Neutrophil (primary cell): ENCODE measurements around the gene ADORA1.

ENCODE experiments used
- H3K27ac ChIP-seq: fragments of 200-600 bp; sonication (generic); 2 replicates; pipeline ENCODE4 v1.5.1; 2016; ENCODE audit warnings: mild to moderate bottlenecking, moderate library complexity
- H3K27me3 ChIP-seq: fragments of 200-600 bp; sonication (generic); 2 replicates; pipeline ENCODE4 v1.6.0; 2016; ENCODE audit warnings: mild to moderate bottlenecking
- H3K36me3 ChIP-seq: fragments of 200-600 bp; sonication (generic); 2 replicates; pipeline ENCODE4 v1.5.1; 2017
- H3K4me1 ChIP-seq, 2 experiments: fragments of 200-600 bp in 1 of 2; sonication (generic) in 1 of 2; 1 replicate in 1 of 2; 2 replicates in 1 of 2; pipeline versions ENCODE4 v1.5.1 to v1.6.1; 2013 to 2016; ENCODE audit warnings: low read depth in 1 of 2, low read length in 1 of 2, mild to moderate bottlenecking in 1 of 2, moderate library complexity in 1 of 2; ENCODE audit not compliant: control insufficient read depth in 1 of 2, insufficient read depth in 1 of 2
- H3K4me3 ChIP-seq, 2 experiments: fragments of 200-600 bp in 1 of 2; sonication (generic) in 1 of 2; 1 replicate in 1 of 2; 2 replicates in 1 of 2; pipeline ENCODE4 v1.5.1; 2013 to 2016; ENCODE audit warnings: low read depth in 1 of 2, low read length in 1 of 2, mild to moderate bottlenecking in 1 of 2, moderate library complexity in 1 of 2
- H3K9me3 ChIP-seq: fragments of 200-600 bp; sonication (generic); 2 replicates; pipeline ENCODE4 v1.5.1; 2016
- TF ChIP-seq, protein P1 (sequence below): fragments of 200-600 bp; sonication (generic); IDR thresholded peaks from 2 replicates; pipeline ENCODE4 v1.5.1; 2016; ENCODE audit warnings: antibody characterized with exemption

The ADORA1 gene

DNA sequence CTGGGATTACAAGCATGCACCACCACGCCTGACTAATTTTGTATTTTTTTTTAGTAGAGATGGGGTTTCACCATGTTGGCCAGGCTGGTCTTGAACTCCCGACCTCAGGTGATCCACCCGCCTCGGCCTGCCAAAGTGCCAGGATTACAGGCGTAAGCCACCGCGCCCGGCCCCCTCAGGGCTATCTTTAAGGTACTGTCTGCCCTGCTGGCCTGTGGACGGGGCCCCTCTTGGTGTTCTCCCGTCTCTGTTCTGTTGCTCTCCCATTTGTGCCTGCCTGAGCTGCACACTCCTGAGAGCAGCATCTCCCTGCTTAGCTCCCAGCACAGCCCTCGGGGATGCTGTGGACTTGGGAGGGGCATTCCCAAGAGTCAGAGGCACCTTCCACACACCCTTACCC lies 34.2 kb downstream of the ADORA1 start:
- Histone ChIP-seq H3K27ac (no peak overlapping the region), H3K4me3 (no peak overlapping the region), H3K4me1 (peaks cover 2 to 7% of the 10 kb centered on the region in 2 experiments), H3K36me3 (no peaks in the 10 kb centered on the region), H3K9me3 (no peaks in the 10 kb centered on the region), H3K27me3 (peaks cover 50% of the 10 kb centered on the region)
- TF ChIP-seq, protein P1, sequence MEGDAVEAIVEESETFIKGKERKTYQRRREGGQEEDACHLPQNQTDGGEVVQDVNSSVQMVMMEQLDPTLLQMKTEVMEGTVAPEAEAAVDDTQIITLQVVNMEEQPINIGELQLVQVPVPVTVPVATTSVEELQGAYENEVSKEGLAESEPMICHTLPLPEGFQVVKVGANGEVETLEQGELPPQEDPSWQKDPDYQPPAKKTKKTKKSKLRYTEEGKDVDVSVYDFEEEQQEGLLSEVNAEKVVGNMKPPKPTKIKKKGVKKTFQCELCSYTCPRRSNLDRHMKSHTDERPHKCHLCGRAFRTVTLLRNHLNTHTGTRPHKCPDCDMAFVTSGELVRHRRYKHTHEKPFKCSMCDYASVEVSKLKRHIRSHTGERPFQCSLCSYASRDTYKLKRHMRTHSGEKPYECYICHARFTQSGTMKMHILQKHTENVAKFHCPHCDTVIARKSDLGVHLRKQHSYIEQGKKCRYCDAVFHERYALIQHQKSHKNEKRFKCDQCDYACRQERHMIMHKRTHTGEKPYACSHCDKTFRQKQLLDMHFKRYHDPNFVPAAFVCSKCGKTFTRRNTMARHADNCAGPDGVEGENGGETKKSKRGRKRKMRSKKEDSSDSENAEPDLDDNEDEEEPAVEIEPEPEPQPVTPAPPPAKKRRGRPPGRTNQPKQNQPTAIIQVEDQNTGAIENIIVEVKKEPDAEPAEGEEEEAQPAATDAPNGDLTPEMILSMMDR = no peak

DNA sequence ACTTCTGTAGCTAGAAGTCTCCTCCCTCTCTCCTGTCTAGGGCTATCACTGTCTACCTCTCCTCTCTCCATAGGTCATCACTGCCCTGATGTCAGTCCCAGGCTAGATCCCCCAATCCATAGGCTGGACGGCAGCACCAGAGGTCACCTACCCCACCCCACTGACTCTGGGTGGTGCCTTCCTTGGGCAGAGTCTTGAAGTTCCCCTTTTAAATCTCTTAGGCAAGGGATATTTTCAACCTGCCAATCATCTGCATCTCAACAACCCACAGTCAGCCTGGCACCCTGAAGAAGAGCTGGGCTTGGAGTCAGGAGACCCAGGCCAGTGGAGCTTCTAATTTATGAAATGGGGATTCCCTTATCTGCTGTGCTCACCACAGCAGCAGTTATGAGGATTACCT lies 34.9 kb downstream of the ADORA1 start:
- Histone ChIP-seq H3K4me1 (peaks cover 2 to 10% of the 10 kb centered on the region in 2 experiments), H3K27me3 (peaks cover 50% of the 10 kb centered on the region)
- TF ChIP-seq, protein P1 = no peak

DNA sequence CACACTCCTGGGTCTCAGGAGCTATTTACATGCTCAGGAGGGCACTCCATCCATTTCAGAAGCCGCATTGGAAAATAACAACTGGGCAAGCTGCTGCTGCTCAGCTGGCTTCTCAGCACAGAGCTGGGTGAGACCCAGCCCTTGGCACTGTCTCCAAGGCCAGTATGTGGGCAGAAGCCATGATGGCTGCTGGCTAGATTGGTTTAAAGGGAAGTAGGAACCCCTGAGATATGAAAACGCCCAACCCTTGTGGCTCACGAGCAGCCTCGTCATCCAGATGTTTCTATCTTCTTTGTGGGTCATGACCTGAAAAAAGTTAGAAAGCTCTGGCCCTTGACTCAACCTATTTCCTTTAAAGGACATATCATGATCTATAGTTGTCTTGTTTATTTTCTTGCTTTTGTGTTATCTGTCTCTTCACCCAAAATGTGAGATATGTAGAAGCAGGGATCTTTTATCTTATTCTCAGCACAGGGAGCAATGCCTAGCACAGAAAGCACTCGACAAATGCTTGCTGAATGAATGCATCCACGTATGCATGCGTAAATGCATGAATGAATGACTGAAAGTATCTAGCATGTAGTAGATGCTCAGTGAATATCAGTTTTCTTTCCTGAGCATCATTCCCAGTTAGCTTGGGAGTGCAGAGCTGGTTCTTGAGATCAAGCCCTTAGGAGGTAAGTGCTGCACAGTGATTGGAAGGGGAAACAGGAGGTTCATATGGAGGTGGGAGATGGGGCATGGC lies 36.5 kb downstream of the ADORA1 start:
- Histone ChIP-seq H3K27me3 (peaks cover 41% of the 10 kb centered on the region), H3K4me1 (peaks cover 2 to 10% of the 10 kb centered on the region in 2 experiments), H3K9me3 (no peaks in the 10 kb centered on the region), H3K4me3 (no peak overlapping the region), H3K27ac (no peak overlapping the region), H3K36me3 (no peaks in the 10 kb centered on the region)
- TF ChIP-seq, protein P1 = no peak

More for the DNA sequence above, 34.9 kb downstream of the ADORA1 start:
- H3K9me3 ChIP-seq = no peaks in the 10 kb centered on the region
- H3K36me3 ChIP-seq = no peaks in the 10 kb centered on the region
- no peak overlapping the region for H3K4me3 ChIP-seq
- H3K27ac ChIP-seq = no peak overlapping the region

DNA sequence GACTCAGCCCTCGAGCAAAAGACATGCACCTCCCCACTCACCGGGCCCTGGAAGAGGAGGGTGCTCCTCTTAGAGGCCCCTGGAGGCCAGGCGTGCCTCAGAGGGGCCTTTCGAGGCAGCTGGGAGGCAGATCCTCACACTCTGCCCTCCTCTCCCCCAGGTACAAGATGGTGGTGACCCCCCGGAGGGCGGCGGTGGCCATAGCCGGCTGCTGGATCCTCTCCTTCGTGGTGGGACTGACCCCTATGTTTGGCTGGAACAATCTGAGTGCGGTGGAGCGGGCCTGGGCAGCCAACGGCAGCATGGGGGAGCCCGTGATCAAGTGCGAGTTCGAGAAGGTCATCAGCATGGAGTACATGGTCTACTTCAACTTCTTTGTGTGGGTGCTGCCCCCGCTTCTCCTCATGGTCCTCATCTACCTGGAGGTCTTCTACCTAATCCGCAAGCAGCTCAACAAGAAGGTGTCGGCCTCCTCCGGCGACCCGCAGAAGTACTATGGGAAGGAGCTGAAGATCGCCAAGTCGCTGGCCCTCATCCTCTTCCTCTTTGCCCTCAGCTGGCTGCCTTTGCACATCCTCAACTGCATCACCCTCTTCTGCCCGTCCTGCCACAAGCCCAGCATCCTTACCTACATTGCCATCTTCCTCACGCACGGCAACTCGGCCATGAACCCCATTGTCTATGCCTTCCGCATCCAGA lies 37.7 kb downstream of the ADORA1 start:
- Histone ChIP-seq H3K4me1 (peaks cover 2 to 10% of the 10 kb centered on the region in 2 experiments), H3K9me3 (no peaks in the 10 kb centered on the region), H3K27ac (no peak overlapping the region), H3K4me3 (no peak overlapping the region), H3K27me3 (peaks cover 34% of the 10 kb centered on the region), H3K36me3 (no peaks in the 10 kb centered on the region)
- TF ChIP-seq, protein P1 = no peak

DNA sequence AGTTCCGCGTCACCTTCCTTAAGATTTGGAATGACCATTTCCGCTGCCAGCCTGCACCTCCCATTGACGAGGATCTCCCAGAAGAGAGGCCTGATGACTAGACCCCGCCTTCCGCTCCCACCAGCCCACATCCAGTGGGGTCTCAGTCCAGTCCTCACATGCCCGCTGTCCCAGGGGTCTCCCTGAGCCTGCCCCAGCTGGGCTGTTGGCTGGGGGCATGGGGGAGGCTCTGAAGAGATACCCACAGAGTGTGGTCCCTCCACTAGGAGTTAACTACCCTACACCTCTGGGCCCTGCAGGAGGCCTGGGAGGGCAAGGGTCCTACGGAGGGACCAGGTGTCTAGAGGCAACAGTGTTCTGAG lies 38.3 kb downstream of the ADORA1 start:
- Histone ChIP-seq H3K27me3 (peaks cover 30% of the 10 kb centered on the region), H3K4me1 (peaks cover 2 to 10% of the 10 kb centered on the region in 2 experiments), H3K4me3 (no peak overlapping the region), H3K9me3 (no peaks in the 10 kb centered on the region), H3K36me3 (no peaks in the 10 kb centered on the region), H3K27ac (no peak overlapping the region)
- TF ChIP-seq, protein P1 = no peak
